K562 (cell line): ENCODE data around the gene ATPAF2. TPM values are rescaled to one million over a fixed set of nuclear protein-coding genes. Genes with fewer than 3 reads are reported as not detected.

ENCODE experiments used
- ATAC-seq: fragments of 200-7000 bp; cut with Tn5 transposase; 3 replicates; pipeline ENCODE4 v1.9.1; 2020; ENCODE audit warnings: moderate library complexity
- BruUV-seq: library from RNA; stranded (reverse); fragments of 400-500 nt; replicated peaks from 2 replicates; lab custom pipeline; 2021; lab: Mats Ljungman, UMichigan
- CTCF ChIA-PET: fragments of 300-600 bp; formaldehyde crosslinking; extraction: SDS; loops from one replicate; lab custom pipeline; 2021; ENCODE audit warnings: low intra/inter-chr PET ratio; lab: Yijun Ruan, JAX
- POLR2A ChIA-PET: fragments of 300-600, 350-650 bp; sonication (Branson Sonifier 250); formaldehyde crosslinking; extraction: SDS; loops from one replicate; lab custom pipeline; 2021; ENCODE audit warnings: antibody characterized with exemption, inconsistent platforms; lab: Yijun Ruan, JAX
- DNase-seq, 4 experiments: peaks; one replicate each; pipeline versions ENCODE4 v3.0.0 to v3.0.0-alpha.2; 2011 to 2018; ENCODE audit warnings: low spot score in 3 of 4, mixed read lengths in 3 of 4; ENCODE audit errors: extremely low read depth in 1 of 4
- FAIRE-seq: peaks from 2 replicates; lab custom pipeline; 2011; peaks lifted over from hg19 to GRCh38; lab: Jason Lieb, UNC
- H2AFZ ChIP-seq: 2 replicates; pipeline ENCODE4 v1.6.0; 2011; ENCODE audit warnings: low read depth, low read length, control low read depth, inconsistent platforms
- H3K27ac ChIP-seq: fragments of 200-600 bp; 3 replicates; pipeline ENCODE4 v1.8.0; 2011; ENCODE audit warnings: low read depth, mild to moderate bottlenecking, control low read depth, inconsistent platforms, low read length, moderate library complexity, mixed read lengths; ENCODE audit errors: extremely low read depth
- H3K27me3 ChIP-seq, 2 experiments: fragments of 300-600 bp in 1 of 2; 2 replicates in 1 of 2; 3 replicates in 1 of 2; pipeline versions ENCODE4 v1.6.0 to v1.8.0; 2011; ENCODE audit warnings: inconsistent platforms in 2 of 2, low read length in 2 of 2, mild to moderate bottlenecking in 1 of 2, mixed read lengths in 1 of 2, moderate library complexity in 1 of 2; ENCODE audit not compliant: control insufficient read depth in 2 of 2, insufficient read depth in 2 of 2
- H3K36me3 ChIP-seq: fragments of 300-600 bp; 3 replicates; pipeline ENCODE4 v1.8.0; 2011; ENCODE audit warnings: mild to moderate bottlenecking, low read length, inconsistent platforms; ENCODE audit not compliant: control insufficient read depth, insufficient read depth
- H3K4me1 ChIP-seq, 2 experiments: fragments of 200-600 bp in 1 of 2; replicated peaks in 1 of 2; 2 replicates in 1 of 2; 3 replicates in 1 of 2; pipeline versions ENCODE4 v1.5.1 to v1.8.0; 2011; ENCODE audit warnings: inconsistent platforms in 2 of 2, low read length in 2 of 2, mild to moderate bottlenecking in 1 of 2, mixed read lengths in 1 of 2, moderate library complexity in 1 of 2; ENCODE audit not compliant: control insufficient read depth in 2 of 2, insufficient read depth in 2 of 2
- H3K4me2 ChIP-seq: 2 replicates; pipeline ENCODE4 v1.6.1; 2011; ENCODE audit warnings: low read length, control low read depth, inconsistent platforms, mixed read lengths; ENCODE audit not compliant: insufficient read depth
- H3K4me3 ChIP-seq: fragments of 200-600 bp; sonication (generic), shearing (Covaris generic); 2 replicates; pipeline ENCODE4 v1.5.1; 2016; ENCODE audit warnings: control low read depth, inconsistent platforms
- H3K79me2 ChIP-seq: fragments of 200-600 bp; 3 replicates; pipeline ENCODE4 v1.8.0; 2011; ENCODE audit warnings: low read length, inconsistent platforms; ENCODE audit not compliant: control insufficient read depth, insufficient read depth
- H3K9ac ChIP-seq, 2 experiments: 2 replicates each; pipeline versions ENCODE4 v1.6.0 to v1.6.1; 2011; ENCODE audit warnings: low read depth in 2 of 2, low read length in 2 of 2, control low read depth in 1 of 2, inconsistent platforms in 1 of 2, mild to moderate bottlenecking in 1 of 2, mixed read lengths in 1 of 2; ENCODE audit not compliant: insufficient read depth in 1 of 2
- H3K9me1 ChIP-seq: one replicate; pipeline ENCODE4 v1.6.0; 2011; ENCODE audit warnings: inconsistent platforms, mild to moderate bottlenecking, low read length, moderate library complexity; ENCODE audit not compliant: control insufficient read depth, insufficient read depth
- H3K9me3 ChIP-seq: replicated peaks from 2 replicates; pipeline ENCODE4 v1.5.1; 2011; ENCODE audit warnings: low read depth, low read length, inconsistent platforms; ENCODE audit not compliant: control insufficient read depth, insufficient read depth
- H4K20me1 ChIP-seq: replicated peaks from 2 replicates; pipeline ENCODE4 v1.6.1; 2011; ENCODE audit warnings: low read length, inconsistent platforms, mixed read lengths; ENCODE audit not compliant: control insufficient read depth, insufficient read depth
- CREBBP ChIP-seq: IDR thresholded peaks from one replicate; pipeline ENCODE4 v1.6.1; 2012; ENCODE audit warnings: low read depth, mild to moderate bottlenecking, control low read depth, inconsistent platforms, low read length
- ETS2 ChIP-seq: IDR thresholded peaks from 2 replicates; pipeline ENCODE4 v1.6.1; 2016; ENCODE audit warnings: borderline replicate concordance, missing genetic modification characterization, mild to moderate bottlenecking, moderate library complexity, missing compliant biosample characterization; ENCODE audit not compliant: poor library complexity, severe bottlenecking
- MAFF ChIP-seq: IDR thresholded peaks from 2 replicates; pipeline ENCODE4 v1.6.1; 2012; ENCODE audit warnings: low read length, improper control_type of control experiment
- POLR3A ChIP-seq: IDR thresholded peaks from 2 replicates; pipeline ENCODE4 v1.6.1; 2011; ENCODE audit warnings: borderline replicate concordance, mild to moderate bottlenecking, moderate library complexity; ENCODE audit not compliant: insufficient read length, insufficient read depth; ENCODE audit errors: extremely low read depth
- STAT5A ChIP-seq: IDR thresholded peaks from 2 replicates; pipeline ENCODE4 v1.6.1; 2012; ENCODE audit warnings: low read length, inconsistent platforms, borderline replicate concordance
- WGBS: fragments of 100-300 bp; shearing (Covaris generic); methylation state at CpG from one replicate; pipeline ENCODE4 v1.1.6; 2016; ENCODE audit warnings: low coverage, mixed read lengths; ENCODE audit not compliant: insufficient coverage; ENCODE audit errors: missing lambda C conversion rate; 5-methylcytosine and 5-hydroxymethylcytosine counted together
- in situ Hi-C: fragments of 300-500 bp; cut with MboI; formaldehyde crosslinking; loops from 4 replicates; pipeline ENCODE4 v1.15.0; 2018; ENCODE audit warnings: inconsistent platforms, mixed read lengths
- intact Hi-C: fragments of 100-400 bp; cut with micrococcal nuclease; formaldehyde crosslinking; loops from 2 replicates; pipeline ENCODE4 v1.14.2; 2022
- polyA plus RNA-seq, 8 experiments: library from polyadenylated mRNA; depleted of rRNA in 4 of 8; stranded (reverse) in 5 of 8; unstranded in 3 of 8; fragments of >200 nt; fragmentation: Nextera tagmentation in 2 of 8; fragmentation: Illumina TruSeq in 1 of 8; extraction: Ambion mirVana in 2 of 8; extraction: Trizol in 1 of 8; gene quantifications; 2 replicates each; pipeline versions ENCODE4 v1.2.1 to v1.2.3, GENCODE V29; 2011 to 2014; ENCODE audit warnings: inconsistent platforms in 1 of 8, missing spikeins in 1 of 8
- total RNA-seq, 7 experiments: library from RNA; depleted of rRNA in 6 of 7; stranded (reverse); fragments of >200 nt in 6 of 7; fragmentation: Illumina TruSeq in 2 of 7; extraction: Trizol in 2 of 7; gene quantifications; 2 replicates each; pipeline versions ENCODE4 v1.2.1 to v1.2.3, GENCODE V29; 2011 to 2021; ENCODE audit warnings: low replicate concordance in 1 of 7
- TF ChIP-seq, protein P1 (sequence below): sonication (generic); formaldehyde crosslinking; IDR thresholded peaks from 2 replicates; pipeline ENCODE4 v1.4.0; 2020; ENCODE audit warnings: mild to moderate bottlenecking, missing genetic modification reagents
- TF ChIP-seq, protein P2 (sequence below): fragments of 200-600 bp; sonication (generic); IDR thresholded peaks from one replicate; pipeline ENCODE4 v1.6.1; 2012; ENCODE audit warnings: mild to moderate bottlenecking, low read depth, low read length, inconsistent platforms

The ATPAF2 gene
- total and polyA plus RNA-seq, 9 of the 15 experiments (the other 6 are each of a cell fraction or from before 2014, with no cell fraction given) = 2.1 to 19.2 (median 11.3) TPM

GRCh38 chr17:18076936-18077335 lies 38.0 kb upstream of the ATPAF2 start:
- in situ Hi-C loops = no loop called here
- DNase-seq = no peak
- Histone ChIP-seq H3K9ac (no peak overlapping the region), H4K20me1 (no peaks in the 10 kb centered on the region), H3K9me1 (no peaks in the 10 kb centered on the region), H3K36me3 (no peaks in the 10 kb centered on the region), H3K79me2 (no peaks in the 10 kb centered on the region), H3K4me2 (no peak overlapping the region), H3K27ac (no peak overlapping the region), H3K4me1 (peaks cover 3 to 10% of the 10 kb centered on the region in 2 experiments; a peak in 3 of 5 replicates), H3K4me3 (no peak overlapping the region), H2AFZ (peak overlapping the region; percentile 47), H3K9me3 (no peaks in the 10 kb centered on the region), H3K27me3 (no peaks in the 10 kb centered on the region)
- no peak for ATAC-seq
- ChIA-PET POLR2A (interaction anchor here (1.0 kb wide), 1 partner anchor 9 kb away, joined by 3 read pairs; no protein-coding TSS in a partner anchor), CTCF (no interaction called here)
- intact Hi-C loops = no loop called here
- FAIRE-seq = no peak
- BruUV-seq = no TSS peak
- 29% methylated on average over 7 of the region's 7 CpGs for WGBS
- no peak for TF ChIP-seq ETS2 (tag)
- no peak for TF ChIP-seq CREBBP
- no peak for TF ChIP-seq STAT5A
- TF ChIP-seq POLR3A = no peak
- TF ChIP-seq, protein P1, sequence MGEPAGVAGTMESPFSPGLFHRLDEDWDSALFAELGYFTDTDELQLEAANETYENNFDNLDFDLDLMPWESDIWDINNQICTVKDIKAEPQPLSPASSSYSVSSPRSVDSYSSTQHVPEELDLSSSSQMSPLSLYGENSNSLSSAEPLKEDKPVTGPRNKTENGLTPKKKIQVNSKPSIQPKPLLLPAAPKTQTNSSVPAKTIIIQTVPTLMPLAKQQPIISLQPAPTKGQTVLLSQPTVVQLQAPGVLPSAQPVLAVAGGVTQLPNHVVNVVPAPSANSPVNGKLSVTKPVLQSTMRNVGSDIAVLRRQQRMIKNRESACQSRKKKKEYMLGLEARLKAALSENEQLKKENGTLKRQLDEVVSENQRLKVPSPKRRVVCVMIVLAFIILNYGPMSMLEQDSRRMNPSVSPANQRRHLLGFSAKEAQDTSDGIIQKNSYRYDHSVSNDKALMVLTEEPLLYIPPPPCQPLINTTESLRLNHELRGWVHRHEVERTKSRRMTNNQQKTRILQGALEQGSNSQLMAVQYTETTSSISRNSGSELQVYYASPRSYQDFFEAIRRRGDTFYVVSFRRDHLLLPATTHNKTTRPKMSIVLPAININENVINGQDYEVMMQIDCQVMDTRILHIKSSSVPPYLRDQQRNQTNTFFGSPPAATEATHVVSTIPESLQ (CRISPR knock-in tag) = no peak
- TF ChIP-seq MAFF = no peak
- TF ChIP-seq, protein P2, sequence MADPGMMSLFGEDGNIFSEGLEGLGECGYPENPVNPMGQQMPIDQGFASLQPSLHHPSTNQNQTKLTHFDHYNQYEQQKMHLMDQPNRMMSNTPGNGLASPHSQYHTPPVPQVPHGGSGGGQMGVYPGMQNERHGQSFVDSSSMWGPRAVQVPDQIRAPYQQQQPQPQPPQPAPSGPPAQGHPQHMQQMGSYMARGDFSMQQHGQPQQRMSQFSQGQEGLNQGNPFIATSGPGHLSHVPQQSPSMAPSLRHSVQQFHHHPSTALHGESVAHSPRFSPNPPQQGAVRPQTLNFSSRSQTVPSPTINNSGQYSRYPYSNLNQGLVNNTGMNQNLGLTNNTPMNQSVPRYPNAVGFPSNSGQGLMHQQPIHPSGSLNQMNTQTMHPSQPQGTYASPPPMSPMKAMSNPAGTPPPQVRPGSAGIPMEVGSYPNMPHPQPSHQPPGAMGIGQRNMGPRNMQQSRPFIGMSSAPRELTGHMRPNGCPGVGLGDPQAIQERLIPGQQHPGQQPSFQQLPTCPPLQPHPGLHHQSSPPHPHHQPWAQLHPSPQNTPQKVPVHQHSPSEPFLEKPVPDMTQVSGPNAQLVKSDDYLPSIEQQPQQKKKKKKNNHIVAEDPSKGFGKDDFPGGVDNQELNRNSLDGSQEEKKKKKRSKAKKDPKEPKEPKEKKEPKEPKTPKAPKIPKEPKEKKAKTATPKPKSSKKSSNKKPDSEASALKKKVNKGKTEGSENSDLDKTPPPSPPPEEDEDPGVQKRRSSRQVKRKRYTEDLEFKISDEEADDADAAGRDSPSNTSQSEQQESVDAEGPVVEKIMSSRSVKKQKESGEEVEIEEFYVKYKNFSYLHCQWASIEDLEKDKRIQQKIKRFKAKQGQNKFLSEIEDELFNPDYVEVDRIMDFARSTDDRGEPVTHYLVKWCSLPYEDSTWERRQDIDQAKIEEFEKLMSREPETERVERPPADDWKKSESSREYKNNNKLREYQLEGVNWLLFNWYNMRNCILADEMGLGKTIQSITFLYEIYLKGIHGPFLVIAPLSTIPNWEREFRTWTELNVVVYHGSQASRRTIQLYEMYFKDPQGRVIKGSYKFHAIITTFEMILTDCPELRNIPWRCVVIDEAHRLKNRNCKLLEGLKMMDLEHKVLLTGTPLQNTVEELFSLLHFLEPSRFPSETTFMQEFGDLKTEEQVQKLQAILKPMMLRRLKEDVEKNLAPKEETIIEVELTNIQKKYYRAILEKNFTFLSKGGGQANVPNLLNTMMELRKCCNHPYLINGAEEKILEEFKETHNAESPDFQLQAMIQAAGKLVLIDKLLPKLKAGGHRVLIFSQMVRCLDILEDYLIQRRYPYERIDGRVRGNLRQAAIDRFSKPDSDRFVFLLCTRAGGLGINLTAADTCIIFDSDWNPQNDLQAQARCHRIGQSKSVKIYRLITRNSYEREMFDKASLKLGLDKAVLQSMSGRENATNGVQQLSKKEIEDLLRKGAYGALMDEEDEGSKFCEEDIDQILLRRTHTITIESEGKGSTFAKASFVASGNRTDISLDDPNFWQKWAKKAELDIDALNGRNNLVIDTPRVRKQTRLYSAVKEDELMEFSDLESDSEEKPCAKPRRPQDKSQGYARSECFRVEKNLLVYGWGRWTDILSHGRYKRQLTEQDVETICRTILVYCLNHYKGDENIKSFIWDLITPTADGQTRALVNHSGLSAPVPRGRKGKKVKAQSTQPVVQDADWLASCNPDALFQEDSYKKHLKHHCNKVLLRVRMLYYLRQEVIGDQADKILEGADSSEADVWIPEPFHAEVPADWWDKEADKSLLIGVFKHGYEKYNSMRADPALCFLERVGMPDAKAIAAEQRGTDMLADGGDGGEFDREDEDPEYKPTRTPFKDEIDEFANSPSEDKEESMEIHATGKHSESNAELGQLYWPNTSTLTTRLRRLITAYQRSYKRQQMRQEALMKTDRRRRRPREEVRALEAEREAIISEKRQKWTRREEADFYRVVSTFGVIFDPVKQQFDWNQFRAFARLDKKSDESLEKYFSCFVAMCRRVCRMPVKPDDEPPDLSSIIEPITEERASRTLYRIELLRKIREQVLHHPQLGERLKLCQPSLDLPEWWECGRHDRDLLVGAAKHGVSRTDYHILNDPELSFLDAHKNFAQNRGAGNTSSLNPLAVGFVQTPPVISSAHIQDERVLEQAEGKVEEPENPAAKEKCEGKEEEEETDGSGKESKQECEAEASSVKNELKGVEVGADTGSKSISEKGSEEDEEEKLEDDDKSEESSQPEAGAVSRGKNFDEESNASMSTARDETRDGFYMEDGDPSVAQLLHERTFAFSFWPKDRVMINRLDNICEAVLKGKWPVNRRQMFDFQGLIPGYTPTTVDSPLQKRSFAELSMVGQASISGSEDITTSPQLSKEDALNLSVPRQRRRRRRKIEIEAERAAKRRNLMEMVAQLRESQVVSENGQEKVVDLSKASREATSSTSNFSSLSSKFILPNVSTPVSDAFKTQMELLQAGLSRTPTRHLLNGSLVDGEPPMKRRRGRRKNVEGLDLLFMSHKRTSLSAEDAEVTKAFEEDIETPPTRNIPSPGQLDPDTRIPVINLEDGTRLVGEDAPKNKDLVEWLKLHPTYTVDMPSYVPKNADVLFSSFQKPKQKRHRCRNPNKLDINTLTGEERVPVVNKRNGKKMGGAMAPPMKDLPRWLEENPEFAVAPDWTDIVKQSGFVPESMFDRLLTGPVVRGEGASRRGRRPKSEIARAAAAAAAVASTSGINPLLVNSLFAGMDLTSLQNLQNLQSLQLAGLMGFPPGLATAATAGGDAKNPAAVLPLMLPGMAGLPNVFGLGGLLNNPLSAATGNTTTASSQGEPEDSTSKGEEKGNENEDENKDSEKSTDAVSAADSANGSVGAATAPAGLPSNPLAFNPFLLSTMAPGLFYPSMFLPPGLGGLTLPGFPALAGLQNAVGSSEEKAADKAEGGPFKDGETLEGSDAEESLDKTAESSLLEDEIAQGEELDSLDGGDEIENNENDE = no peak
